Ovary (tissue), 3 donors: ENCODE data around the gene GPR4.

ENCODE experiments used
- CTCF ChIP-seq, 3 donors: fragments of 450-650 bp in 2 of 3; fragments of 200-600 bp in 1 of 3; IDR thresholded peaks; one replicate each; pipeline versions ENCODE4 v1.5.1 to v1.8.0; 2016 to 2022; ENCODE audit warnings: antibody characterized with exemption in 3 of 3, mild to moderate bottlenecking in 1 of 3
- EP300 ChIP-seq: sonication (generic); formaldehyde crosslinking; IDR thresholded peaks from one replicate; pipeline ENCODE4 v1.6.1; 2017; ENCODE audit warnings: antibody characterized with exemption
- donor health status: DM: no; HTN: no; CAD: no.

GRCh38 chr19:45645068-45645630 lies 43.1 kb upstream of the GPR4 start:
- no peak for TF ChIP-seq EP300
- no peak for TF ChIP-seq CTCF (IDR thresholded peaks at IDR 0.05)
